GM10847 (cell line): Measurements from ENCODE around the gene PAQR6.

ENCODE experiments used
- POLR2A ChIP-seq: IDR thresholded peaks from 2 replicates; pipeline ENCODE4 v1.6.1; 2011; ENCODE audit not compliant: insufficient read length; ENCODE audit errors: extremely low read depth

PAQR6 gene

GRCh38 chr1:156194300-156194652 is 53.6 kb downstream of the PAQR6 start:
- TF ChIP-seq POLR2A, result no peak

GRCh38 chr1:156193488-156194299 is 54.2 kb downstream of the PAQR6 start, which contains the start of gene SLC25A44:
Gene SLC25A44 (plus strand): TSS chr1:156194104. CDS start chr1:156199848, 5,744 bp downstream.
- peak; percentile 67 for TF ChIP-seq POLR2A
